Measurements from ENCODE around the gene RP2. TPM values are rescaled to one million over a fixed set of nuclear protein-coding genes. Genes with fewer than 3 reads are reported as not detected.

RP2 gene
- total and polyA plus RNA-seq, 10 donors: 6.8 to 26.5 (median 18.0) TPM

- H3K36me3 ChIP-seq: no peaks in the 10 kb centered on the region
- no peaks in the 10 kb centered on the region for H3K4me1 ChIP-seq
- 81 to 95% (median 93%) methylated on average over 3 to 5 of the region's 5 CpGs for WGBS, 5 donors
- H3K9me3 ChIP-seq: peaks cover 0 to 26% (median 0%) of the 10 kb centered on the region in 8 donors
- TF ChIP-seq POLR2AphosphoS5 (IDR thresholded peaks at IDR 0.05): no peak
- no peak for TF ChIP-seq POLR2A (IDR thresholded peaks at IDR 0.05)
- TF ChIP-seq CTCF (IDR thresholded peaks at IDR 0.05 in 8 of 11, conservative IDR thresholded peaks at IDR 0.05 in 3 of 11): no peak
- DNase-seq: no peak
- no peak overlapping the region for H3K4me3 ChIP-seq
- peaks cover 0 to 6% (median 0%) of the 10 kb centered on the region in 7 donors for H3K27me3 ChIP-seq (replicated peaks in 1 of 7)
- intact Hi-C loops (cut with DNase I; ENCODE audit: low total_unique reads): no loop called here
- no peak overlapping the region for H3K27ac ChIP-seq
Measured at GRCh38 chrX:46819136-46819535, 17.7 kb upstream of the RP2 start.

- no peak for DNase-seq
- peaks cover 0 to 26% (median 0%) of the 10 kb centered on the region in 8 donors for H3K9me3 ChIP-seq
Measured at GRCh38 chrX:46820391-46821100, 16.3 kb upstream of the RP2 start.

GRCh38 chrX:46823481-46823880, 13.4 kb upstream of the RP2 start:
- Histone ChIP-seq H3K4me1 (no peaks in the 10 kb centered on the region), H3K36me3 (no peaks in the 10 kb centered on the region), H3K4me3 (no peak overlapping the region), H3K9me3 (peaks cover 0 to 26% (median 0%) of the 10 kb centered on the region in 8 donors), H3K27ac (no peak overlapping the region), H3K27me3 (replicated peaks in 1 of 7) (peaks cover 0 to 6% (median 0%) of the 10 kb centered on the region in 7 donors)
- no peak for DNase-seq
- TF ChIP-seq CTCF (IDR thresholded peaks at IDR 0.05 in 8 of 11, conservative IDR thresholded peaks at IDR 0.05 in 3 of 11): no peak
- TF ChIP-seq POLR2A (IDR thresholded peaks at IDR 0.05): no peak
- no peak for TF ChIP-seq POLR2AphosphoS5 (IDR thresholded peaks at IDR 0.05)
- whole genome bisulfite sequencing, 5 donors: 63 to 90% (median 79%) methylated on average over 2 of the region's 2 CpGs
- intact Hi-C loops (cut with DNase I; ENCODE audit: low total_unique reads): no loop called here

More at GRCh38 chrX:46820391-46821100, 16.3 kb upstream of the RP2 start:
- Histone ChIP-seq H3K36me3 (no peaks in the 10 kb centered on the region), H3K27me3 (replicated peaks in 1 of 7) (peaks cover 0 to 6% (median 0%) of the 10 kb centered on the region in 7 donors), H3K4me3 (no peak overlapping the region), H3K27ac (no peak overlapping the region), H3K4me1 (no peaks in the 10 kb centered on the region)
- WGBS, 5 donors: 77 to 99% (median 91%) methylated on average over 3 to 4 of the region's 4 CpGs
- TF ChIP-seq POLR2AphosphoS5 (IDR thresholded peaks at IDR 0.05) (no peak), POLR2A (IDR thresholded peaks at IDR 0.05) (no peak), CTCF (IDR thresholded peaks at IDR 0.05 in 8 of 11, conservative IDR thresholded peaks at IDR 0.05 in 3 of 11) (no peak)
- intact Hi-C loops (cut with DNase I; ENCODE audit: low total_unique reads): no loop called here

- Histone ChIP-seq H3K36me3 (no peaks in the 10 kb centered on the region), H3K4me3 (no peak overlapping the region), H3K9me3 (no peaks in the 10 kb centered on the region), H3K27me3 (replicated peaks in 1 of 7) (no peaks in the 10 kb centered on the region), H3K27ac (no peak overlapping the region), H3K4me1 (peaks cover 0 to 6% (median 0%) of the 10 kb centered on the region in 6 donors)
- 69 to 93% (median 85%) methylated on average over 4 to 6 of the region's 6 CpGs for WGBS, 5 donors
- intact Hi-C loops (cut with DNase I; ENCODE audit: low total_unique reads): no loop called here
- DNase-seq: no peak
- no peak for TF ChIP-seq POLR2AphosphoS5 (IDR thresholded peaks at IDR 0.05)
- TF ChIP-seq CTCF (IDR thresholded peaks at IDR 0.05 in 8 of 11, conservative IDR thresholded peaks at IDR 0.05 in 3 of 11): no peak
- TF ChIP-seq POLR2A (IDR thresholded peaks at IDR 0.05): no peak
Measured at GRCh38 chrX:46831765-46832327, 5.0 kb upstream of the RP2 start.
